HCT116 (cell line): ENCODE measurements around the gene ZP3. TPM values are rescaled to one million over a fixed set of nuclear protein-coding genes. Genes with fewer than 3 reads are reported as not detected.
A peak's percentile ranks its signal among the peaks of the same experiment; 100 is the strongest.
"Not testable (repeated sequence)": the region's sequence is repeated elsewhere in the genome, so short reads cannot be mapped to it uniquely, and the experiment has no call there.

Source experiments
- ATAC-seq: fragments of 200-7000 bp; cut with Tn5 transposase; 2 replicates; pipeline ENCODE4 v1.9.1; 2020; ENCODE audit warnings: mild to moderate bottlenecking, moderate library complexity
- BruUV-seq: library from RNA; stranded (reverse); fragments of 400-500 nt; replicated peaks from 2 replicates; lab custom pipeline; 2021; lab: Mats Ljungman, UMichigan
- CTCF ChIA-PET: fragments of 300-600 bp; sonication (Branson Sonifier 250); formaldehyde crosslinking; loops from one replicate; lab custom pipeline; 2021; ENCODE audit warnings: antibody characterized with exemption; lab: Charles Lee
- POLR2A ChIA-PET: fragments of 300-600, 350-600 bp; sonication (Branson Sonifier 250); formaldehyde crosslinking; loops from one replicate; lab custom pipeline; 2021; ENCODE audit warnings: antibody characterized with exemption; lab: Charles Lee
- RAD21 ChIA-PET, 2 experiments: fragments of 300-600 bp; sonication (Branson Sonifier 250); formaldehyde crosslinking; loops; one replicate each; lab custom pipeline; 2023; ENCODE audit warnings: low total read pairs in 2 of 2; ENCODE audit not compliant: uncharacterized antibody in 2 of 2, unreplicated experiment in 2 of 2, low non-redundant PET in 1 of 2; lab: Charles Lee
- DNase-seq: peaks from one replicate; pipeline ENCODE4 v3.0.0-alpha.2; 2010; ENCODE audit warnings: low read depth, low spot score
- H2AFZ ChIP-seq: fragments of 200-600 bp; shearing (Covaris generic), sonication (generic); 2 replicates; pipeline ENCODE4 v1.6.1; 2017; ENCODE audit warnings: low read depth, mixed run types, mixed read lengths, antibody characterized with exemption, low read length; ENCODE audit not compliant: poor library complexity, severe bottlenecking
- H3K27ac ChIP-seq: 2 replicates; pipeline ENCODE4 v1.5.1; 2012; ENCODE audit warnings: low read depth, low read length
- H3K27me3 ChIP-seq: fragments of 200-600 bp; sonication (generic); 2 replicates; pipeline ENCODE4 v1.6.1; 2016; ENCODE audit warnings: mixed run types, low read length, mixed read lengths; ENCODE audit not compliant: insufficient read depth
- H3K36me3 ChIP-seq, 2 experiments: fragments of 200-500 bp in 1 of 2; fragments of 200-600 bp in 1 of 2; sonication (Bioruptor generic) in 1 of 2; sonication (generic) in 1 of 2; 2 replicates each; pipeline versions ENCODE4 v1.5.1 to v1.6.1; 2014 to 2016; ENCODE audit warnings: low read length in 2 of 2, inconsistent platforms in 1 of 2, mixed read lengths in 1 of 2, mixed run types in 1 of 2; ENCODE audit not compliant: insufficient read depth in 2 of 2, control insufficient read depth in 1 of 2
- H3K4me1 ChIP-seq, 2 experiments: fragments of 200-600 bp in 1 of 2; sonication (generic) in 1 of 2; 2 replicates each; pipeline versions ENCODE4 v1.5.1 to v1.6.1; 2012 to 2017; ENCODE audit warnings: low read length in 2 of 2, inconsistent platforms in 1 of 2, mild to moderate bottlenecking in 1 of 2, mixed read lengths in 1 of 2, mixed run types in 1 of 2, moderate library complexity in 1 of 2; ENCODE audit not compliant: insufficient read depth in 2 of 2, control insufficient read depth in 1 of 2
- H3K4me2 ChIP-seq: fragments of 200-600 bp; sonication (generic); 2 replicates; pipeline ENCODE4 v1.6.1; 2017; ENCODE audit warnings: mixed run types, low read length, mixed read lengths
- H3K4me3 ChIP-seq, 2 experiments: fragments of 200-600 bp in 1 of 2; sonication (generic) in 1 of 2; replicated peaks in 1 of 2; 2 replicates each; pipeline ENCODE4 v1.5.1; 2011 to 2016; ENCODE audit warnings: low read length in 2 of 2, control low read depth in 1 of 2, low read depth in 1 of 2, mild to moderate bottlenecking in 1 of 2, mixed read lengths in 1 of 2, mixed run types in 1 of 2
- H3K79me2 ChIP-seq: fragments of 200-600 bp; sonication (generic); 2 replicates; pipeline ENCODE4 v1.6.1; 2017; ENCODE audit warnings: mild to moderate bottlenecking, mixed run types, low read length, moderate library complexity, mixed read lengths; ENCODE audit not compliant: insufficient read depth
- H3K9ac ChIP-seq: fragments of 200-600 bp; sonication (generic); 2 replicates; pipeline ENCODE4 v1.6.1; 2016; ENCODE audit warnings: low read length, mixed read lengths
- H3K9me2 ChIP-seq: fragments of 200-600 bp; sonication (generic), shearing (Covaris generic); 2 replicates; pipeline ENCODE4 v1.6.1; 2017; ENCODE audit warnings: mixed run types, mild to moderate bottlenecking, moderate library complexity; ENCODE audit not compliant: insufficient read depth
- H3K9me3 ChIP-seq, 2 experiments: fragments of 200-500 bp in 1 of 2; fragments of 200-600 bp in 1 of 2; sonication (Bioruptor generic) in 1 of 2; sonication (generic) in 1 of 2; 2 replicates each; pipeline ENCODE4 v1.6.1; 2014 to 2017; ENCODE audit warnings: low read length in 2 of 2, mixed read lengths in 2 of 2, inconsistent platforms in 1 of 2, low read depth in 1 of 2, mild to moderate bottlenecking in 1 of 2, mixed run types in 1 of 2, moderate library complexity in 1 of 2; ENCODE audit not compliant: control insufficient read depth in 1 of 2, insufficient read depth in 1 of 2
- H4K20me1 ChIP-seq: fragments of 200-600 bp; sonication (generic), shearing (Covaris generic); 2 replicates; pipeline ENCODE4 v1.6.1; 2017; ENCODE audit warnings: mixed run types, mild to moderate bottlenecking, moderate library complexity; ENCODE audit not compliant: insufficient read depth
- intact Hi-C: fragments of 100-400 bp; cut with micrococcal nuclease; formaldehyde crosslinking; loops from 2 replicates; pipeline ENCODE4 v1.10.0; 2022
- total RNA-seq: library from RNA; stranded (reverse); gene quantifications from one replicate; pipeline ENCODE4 v1.2.1, GENCODE V29; 2021; ENCODE audit not compliant: unreplicated experiment

Gene ZP3
- total RNA-seq, 1 experiment from 2014 or later: 23.4 TPM

- H3K9me2 ChIP-seq, intact Hi-C loops, BruUV-seq: not testable (repeated sequence)
These were observed 17.0 kb downstream of the ZP3 start for GRCh38 chr7:76441792-76442191.

GRCh38 chr7:76442664-76443446, 18.1 kb downstream of the ZP3 start:
- ATAC-seq, CTCF ChIA-PET, H3K27ac ChIP-seq, H2AFZ ChIP-seq, H4K20me1 ChIP-seq, H3K4me2 ChIP-seq, H3K4me3 ChIP-seq, H3K9me3 ChIP-seq, H3K9me2 ChIP-seq, H3K27me3 ChIP-seq, intact Hi-C loops, H3K9ac ChIP-seq, H3K36me3 ChIP-seq, RAD21 ChIA-PET, BruUV-seq, POLR2A ChIA-PET, DNase-seq, H3K79me2 ChIP-seq: not testable (repeated sequence)
- H3K4me1 ChIP-seq: peaks cover 3 to 28% of the 10 kb centered on the region in 2 experiments

More at GRCh38 chr7:76441792-76442191, 17.0 kb downstream of the ZP3 start:
- H3K4me3 ChIP-seq, CTCF ChIA-PET, H3K27ac ChIP-seq, H3K36me3 ChIP-seq, H3K79me2 ChIP-seq, H3K4me2 ChIP-seq, POLR2A ChIA-PET, H3K27me3 ChIP-seq, H3K9ac ChIP-seq, H4K20me1 ChIP-seq, H2AFZ ChIP-seq, DNase-seq, H3K9me3 ChIP-seq, RAD21 ChIA-PET: not testable (repeated sequence)
- H3K4me1 ChIP-seq: peaks cover 5 to 30% of the 10 kb centered on the region in 2 experiments
- peak; percentile 42 for ATAC-seq

- CTCF ChIA-PET, H2AFZ ChIP-seq, H3K27me3 ChIP-seq, BruUV-seq, POLR2A ChIA-PET, DNase-seq, H3K36me3 ChIP-seq, intact Hi-C loops, ATAC-seq, H3K9me3 ChIP-seq, RAD21 ChIA-PET, H3K4me2 ChIP-seq, H3K27ac ChIP-seq, H3K9ac ChIP-seq, H3K79me2 ChIP-seq, H3K4me3 ChIP-seq, H4K20me1 ChIP-seq, H3K9me2 ChIP-seq: not testable (repeated sequence)
- peaks cover 3 to 22% of the 10 kb centered on the region in 2 experiments for H3K4me1 ChIP-seq
These were observed 19.1 kb downstream of the ZP3 start for GRCh38 chr7:76443846-76444245.
